Fibroblast of lung (primary cell): ENCODE data around the gene ABCG8.

Experiments used
- CTCF ChIP-seq, 2 donors: IDR thresholded peaks in 1 of 2; conservative IDR thresholded peaks in 1 of 2; 1 replicate in 1 of 2; 2 replicates in 1 of 2; pipeline ENCODE4 v1.5.1; 2011 to 2012; ENCODE audit warnings: low read length in 2 of 2, control low read depth in 1 of 2, inconsistent platforms in 1 of 2, low read depth in 1 of 2, mild to moderate bottlenecking in 1 of 2
- EZH2 ChIP-seq: IDR thresholded peaks from 2 replicates; pipeline ENCODE4 v1.5.1; 2012; ENCODE audit warnings: low read length, control low read depth, mild to moderate bottlenecking; ENCODE audit errors: missing control alignments

GRCh38 chr2:43837831-43838559 is 776 bp upstream of the ABCG8 start:
- no peak for TF ChIP-seq EZH2
- TF ChIP-seq CTCF (conservative IDR thresholded peaks at IDR 0.05 in 1 of 2, IDR thresholded peaks at IDR 0.05 in 1 of 2; ENCODE audit: low read depth in 1 of 2, low read length in 2 of 2): no peak
